Lung microvascular endothelial cell (primary cell): Measurements from ENCODE around the gene FOXN4. TPM values are rescaled to one million over a fixed set of nuclear protein-coding genes. Genes with fewer than 3 reads are reported as not detected.

ENCODE experiments used
- DNase-seq, 2 donors: peaks; one replicate each; pipeline versions ENCODE4 v3.0.0 to v3.0.0-alpha.2; 2010; ENCODE audit warnings: low read depth in 2 of 2
- total RNA-seq: library from RNA; depleted of rRNA; stranded (reverse); fragments of >200 nt; gene quantifications from 2 replicates; pipeline ENCODE4 v1.2.1, GENCODE V29; 2014

FOXN4 gene
- total RNA-seq, 1 donor from 2014 or later = not detected

- DNase-seq = no peak
Observed at GRCh38 chr12:109281452-109281851, 27.6 kb downstream of the FOXN4 start.

GRCh38 chr12:109279525-109279924 lies 29.6 kb downstream of the FOXN4 start:
- DNase-seq = no peak

GRCh38 chr12:109278912-109279311 lies 30.2 kb downstream of the FOXN4 start:
- DNase-seq = no peak

- no peak for DNase-seq
Observed at GRCh38 chr12:109277899-109278762, 31.0 kb downstream of the FOXN4 start.

GRCh38 chr12:109277255-109277898 lies 31.7 kb downstream of the FOXN4 start:
- DNase-seq = no peak

- DNase-seq = no peak
Observed at GRCh38 chr12:109276160-109276559, 32.9 kb downstream of the FOXN4 start.

GRCh38 chr12:109275173-109275572 lies 33.9 kb downstream of the FOXN4 start:
- no peak for DNase-seq

GRCh38 chr12:109274381-109274780 lies 34.7 kb downstream of the FOXN4 start:
- no peak for DNase-seq

- no peak for DNase-seq
Observed at GRCh38 chr12:109273354-109273753, 35.7 kb downstream of the FOXN4 start.

- DNase-seq = no peak
Observed at GRCh38 chr12:109271418-109271817, 37.7 kb downstream of the FOXN4 start.

- DNase-seq = no peak
Observed at GRCh38 chr12:109270494-109270893, 38.6 kb downstream of the FOXN4 start.

- no peak for DNase-seq
Observed at GRCh38 chr12:109269428-109269827, 39.7 kb downstream of the FOXN4 start.

GRCh38 chr12:109268896-109269295 lies 40.2 kb downstream of the FOXN4 start:
- DNase-seq = no peak

- no peak for DNase-seq
Observed at GRCh38 chr12:109267361-109267760, 41.7 kb downstream of the FOXN4 start.

GRCh38 chr12:109266106-109266879 lies 42.8 kb downstream of the FOXN4 start:
- no peak for DNase-seq

GRCh38 chr12:109264943-109265650 lies 44.0 kb downstream of the FOXN4 start:
- DNase-seq = no peak

GRCh38 chr12:109264095-109264942 lies 44.8 kb downstream of the FOXN4 start:
- peak; percentile 67 to 73 for DNase-seq

- no peak for DNase-seq
Observed at GRCh38 chr12:109263439-109263838, 45.6 kb downstream of the FOXN4 start.

GRCh38 chr12:109261939-109262338 lies 47.1 kb downstream of the FOXN4 start:
- no peak for DNase-seq

- no peak for DNase-seq
Observed at GRCh38 chr12:109261087-109261486, 48.0 kb downstream of the FOXN4 start.

- DNase-seq = no peak
Observed at GRCh38 chr12:109259545-109259895, 49.6 kb downstream of the FOXN4 start.
